Peyer's patch (tissue), 4 donors: ENCODE data around the gene ATP6V1G1. TPM values are rescaled to one million over a fixed set of nuclear protein-coding genes. Genes with fewer than 3 reads are reported as not detected.

Experiments
- DNase-seq, 3 donors: peaks; one replicate each; pipeline ENCODE4 v3.0.0-alpha.2; 2017 to 2019
- H3K27ac ChIP-seq, 4 donors: fragments of 200-600 bp; sonication (generic); one replicate each; pipeline ENCODE4 v1.5.1; 2016 to 2019
- H3K27me3 ChIP-seq, 2 donors: fragments of 200-600 bp; sonication (generic); one replicate each; pipeline ENCODE4 v1.5.1; 2019
- H3K36me3 ChIP-seq, 3 donors: fragments of 200-600 bp; sonication (generic); one replicate each; pipeline ENCODE4 v1.5.1; 2016 to 2019
- H3K4me1 ChIP-seq, 4 donors: fragments of 200-600 bp; sonication (generic); one replicate each; pipeline ENCODE4 v1.5.1; 2016 to 2019
- H3K4me3 ChIP-seq, 4 donors: fragments of 200-600 bp; sonication (generic); 1 replicate in 3 of 4; 2 replicates in 1 of 4; pipeline ENCODE4 v1.5.1; 2016 to 2019; ENCODE audit warnings: mild to moderate bottlenecking in 1 of 4
- H3K9me3 ChIP-seq, 4 donors: fragments of 200-600 bp; sonication (generic); one replicate each; pipeline ENCODE4 v1.5.1; 2016 to 2019; ENCODE audit warnings: mild to moderate bottlenecking in 1 of 4
- POLR2A ChIP-seq, 2 donors: fragments of 450-650 bp; IDR thresholded peaks; one replicate each; pipeline ENCODE4 v1.5.1; 2017; ENCODE audit warnings: antibody characterized with exemption in 2 of 2, mild to moderate bottlenecking in 2 of 2, moderate library complexity in 2 of 2
- total RNA-seq, 4 donors: library from RNA; depleted of rRNA; stranded (reverse); fragments of >200 nt; gene quantifications; one replicate each; pipeline ENCODE4 v1.1.0, GENCODE V29; 2016
- TF ChIP-seq, protein P1 (sequence below), 6 experiments: fragments of 450-650 bp in 4 of 6; fragments of 200-600 bp in 2 of 6; sonication (generic) in 1 of 6; IDR thresholded peaks; one replicate each; pipeline ENCODE4 v1.5.1; 2017 to 2019; ENCODE audit warnings: antibody characterized with exemption in 6 of 6, mild to moderate bottlenecking in 3 of 6, moderate library complexity in 1 of 6

ATP6V1G1 gene
- total RNA-seq, 4 donors from 2014 or later: 84.3 to 166 (median 107) TPM

DNA sequence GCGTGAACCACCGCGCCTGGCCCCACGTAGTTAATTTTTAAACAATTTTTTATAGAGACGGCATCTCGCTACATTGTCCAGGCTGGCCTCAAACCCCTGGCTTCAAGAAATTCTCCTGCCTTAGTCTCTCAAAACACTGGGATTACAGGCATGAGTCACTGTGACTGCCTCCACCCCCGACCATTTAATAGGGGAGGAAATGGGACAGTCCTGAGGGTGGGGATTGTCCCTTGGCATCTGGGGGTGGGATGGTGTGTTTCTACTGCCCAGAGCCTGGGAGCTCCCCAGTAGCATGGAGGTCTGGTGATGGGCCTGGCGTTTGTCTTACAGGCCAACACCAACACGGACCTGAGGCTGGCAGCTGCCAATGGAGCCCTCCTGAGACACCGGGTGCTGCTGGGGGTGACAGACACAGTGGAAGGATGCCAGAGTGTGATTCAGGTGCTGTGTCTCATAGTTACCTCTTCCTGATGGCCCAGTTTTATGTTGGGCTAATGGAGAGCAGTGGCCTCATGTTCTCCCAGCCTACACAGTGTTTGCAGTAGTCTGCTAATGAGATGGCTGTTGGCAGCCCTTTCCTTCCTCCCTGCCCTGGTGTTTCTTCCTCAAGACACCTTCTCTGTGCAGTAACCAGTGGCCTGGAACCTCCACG is 46.0 kb downstream of the ATP6V1G1 start:
- H3K9me3 ChIP-seq: no peaks in the 10 kb centered on the region
- H3K27me3 ChIP-seq: no peaks in the 10 kb centered on the region
- H3K27ac ChIP-seq: no peak overlapping the region
- DNase-seq: no peak
- H3K36me3 ChIP-seq: peaks cover 0 to 73% (median 0%) of the 10 kb centered on the region in 3 donors
- H3K4me1 ChIP-seq: no peaks in the 10 kb centered on the region
- no peak overlapping the region for H3K4me3 ChIP-seq
- TF ChIP-seq POLR2A (IDR thresholded peaks at IDR 0.05): no peak
- TF ChIP-seq, protein P1, sequence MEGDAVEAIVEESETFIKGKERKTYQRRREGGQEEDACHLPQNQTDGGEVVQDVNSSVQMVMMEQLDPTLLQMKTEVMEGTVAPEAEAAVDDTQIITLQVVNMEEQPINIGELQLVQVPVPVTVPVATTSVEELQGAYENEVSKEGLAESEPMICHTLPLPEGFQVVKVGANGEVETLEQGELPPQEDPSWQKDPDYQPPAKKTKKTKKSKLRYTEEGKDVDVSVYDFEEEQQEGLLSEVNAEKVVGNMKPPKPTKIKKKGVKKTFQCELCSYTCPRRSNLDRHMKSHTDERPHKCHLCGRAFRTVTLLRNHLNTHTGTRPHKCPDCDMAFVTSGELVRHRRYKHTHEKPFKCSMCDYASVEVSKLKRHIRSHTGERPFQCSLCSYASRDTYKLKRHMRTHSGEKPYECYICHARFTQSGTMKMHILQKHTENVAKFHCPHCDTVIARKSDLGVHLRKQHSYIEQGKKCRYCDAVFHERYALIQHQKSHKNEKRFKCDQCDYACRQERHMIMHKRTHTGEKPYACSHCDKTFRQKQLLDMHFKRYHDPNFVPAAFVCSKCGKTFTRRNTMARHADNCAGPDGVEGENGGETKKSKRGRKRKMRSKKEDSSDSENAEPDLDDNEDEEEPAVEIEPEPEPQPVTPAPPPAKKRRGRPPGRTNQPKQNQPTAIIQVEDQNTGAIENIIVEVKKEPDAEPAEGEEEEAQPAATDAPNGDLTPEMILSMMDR (IDR thresholded peaks at IDR 0.05): no peak

DNA sequence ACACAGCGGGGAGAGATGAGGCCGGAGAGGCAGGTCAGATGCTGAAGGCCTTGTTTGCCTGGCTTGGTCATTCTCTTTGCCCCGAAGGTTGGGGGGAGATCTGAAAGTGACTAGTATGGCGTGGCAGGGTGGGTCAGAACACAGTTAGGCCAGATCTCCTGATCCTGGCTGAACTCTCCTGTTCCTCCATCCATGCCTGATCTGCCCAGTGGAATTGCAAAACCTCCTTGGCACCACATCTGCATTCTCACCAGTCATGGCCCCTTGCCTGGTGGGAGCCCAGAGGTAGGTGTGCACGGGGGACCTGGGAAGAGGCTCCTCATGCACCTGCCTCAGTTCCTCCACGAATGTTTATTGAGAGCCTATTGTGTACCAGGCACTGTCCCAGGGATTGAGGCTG is 46.8 kb downstream of the ATP6V1G1 start:
- H3K36me3 ChIP-seq: peaks cover 0 to 70% (median 0%) of the 10 kb centered on the region in 3 donors

DNA sequence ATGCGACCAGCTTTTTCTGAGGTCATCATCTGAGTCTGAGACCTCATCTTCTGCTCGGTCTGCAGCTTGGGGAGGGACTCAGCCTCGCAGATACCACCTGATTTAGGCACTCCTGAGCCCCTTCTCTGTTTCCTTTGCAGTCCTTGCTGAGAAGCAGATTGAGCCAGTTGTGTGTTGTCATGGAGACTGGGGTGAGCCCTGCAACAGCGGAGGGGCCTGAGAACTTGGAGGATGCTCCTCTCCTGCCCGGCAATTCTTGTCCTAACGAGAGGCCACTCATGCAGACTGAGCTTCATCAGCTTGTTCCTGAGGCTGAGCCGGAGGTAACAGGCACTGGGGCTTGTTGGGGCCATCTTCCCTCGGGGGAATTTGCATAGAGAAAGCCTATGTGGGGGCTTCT is 50.8 kb downstream of the ATP6V1G1 start:
- no peaks in the 10 kb centered on the region for H3K9me3 ChIP-seq
- H3K4me3 ChIP-seq: no peak overlapping the region
- no peaks in the 10 kb centered on the region for H3K27me3 ChIP-seq
- H3K27ac ChIP-seq: no peak overlapping the region
- TF ChIP-seq, protein P1 (IDR thresholded peaks at IDR 0.05): no peak
- TF ChIP-seq POLR2A (IDR thresholded peaks at IDR 0.05): no peak
- no peaks in the 10 kb centered on the region for H3K4me1 ChIP-seq
- DNase-seq: no peak
- H3K36me3 ChIP-seq: peaks cover 0 to 54% (median 0%) of the 10 kb centered on the region in 3 donors

More for the DNA sequence above, 46.8 kb downstream of the ATP6V1G1 start:
- DNase-seq: no peak
- Histone ChIP-seq H3K9me3 (no peaks in the 10 kb centered on the region), H3K27ac (no peak overlapping the region), H3K27me3 (no peaks in the 10 kb centered on the region), H3K4me3 (no peak overlapping the region), H3K4me1 (no peaks in the 10 kb centered on the region)
- no peak for TF ChIP-seq POLR2A (IDR thresholded peaks at IDR 0.05)
- TF ChIP-seq, protein P1 (IDR thresholded peaks at IDR 0.05): no peak

DNA sequence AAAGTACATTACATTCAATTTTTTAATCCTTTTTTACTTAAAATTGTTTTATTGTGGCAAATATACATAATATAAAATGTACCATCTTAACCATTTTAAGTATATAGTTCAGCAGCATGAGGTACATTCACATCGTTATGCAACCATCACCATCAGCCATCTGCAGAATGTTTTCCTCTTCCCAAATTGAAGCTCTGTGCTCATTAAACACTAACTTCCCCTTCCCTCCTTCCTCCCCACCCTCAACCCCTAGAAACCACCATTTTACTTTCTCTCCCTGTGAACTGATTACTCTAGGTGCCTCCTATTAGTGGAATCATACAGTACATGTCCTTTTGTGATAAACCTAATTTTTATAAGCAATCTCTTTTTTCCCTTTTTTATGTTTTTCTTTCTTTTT is 54.4 kb downstream of the ATP6V1G1 start:
- H3K27ac ChIP-seq: no peak overlapping the region
- H3K36me3 ChIP-seq: peaks cover 0 to 51% (median 0%) of the 10 kb centered on the region in 3 donors
- H3K9me3 ChIP-seq: no peaks in the 10 kb centered on the region
- H3K27me3 ChIP-seq: no peaks in the 10 kb centered on the region
- TF ChIP-seq, protein P1 (IDR thresholded peaks at IDR 0.05): no peak
- no peak for TF ChIP-seq POLR2A (IDR thresholded peaks at IDR 0.05)
- H3K4me1 ChIP-seq: no peaks in the 10 kb centered on the region
- peak in 1 of 3 donors; percentile 6 for DNase-seq
- no peak overlapping the region for H3K4me3 ChIP-seq

DNA sequence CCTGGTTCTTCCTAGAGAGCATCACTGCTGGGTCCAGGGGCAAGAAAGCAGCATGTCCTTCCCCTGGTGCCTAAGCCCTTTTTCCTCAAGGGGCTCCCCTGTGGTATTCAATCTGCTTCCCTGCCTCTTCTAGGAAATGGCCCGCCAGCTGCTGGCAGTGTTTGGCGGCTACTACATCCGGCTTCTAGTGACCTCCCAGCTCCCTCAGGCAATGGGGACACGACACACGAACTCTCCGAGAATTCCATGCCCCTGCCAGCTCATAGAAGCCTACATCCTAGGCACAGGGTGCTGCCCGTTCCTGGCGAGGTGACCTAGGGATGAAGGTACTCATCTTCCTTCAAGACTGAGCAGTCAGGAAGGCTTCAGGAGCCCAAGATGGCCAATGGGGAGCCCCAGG is 55.4 kb downstream of the ATP6V1G1 start:
- no peak overlapping the region for H3K27ac ChIP-seq
- H3K4me3 ChIP-seq: no peak overlapping the region
- H3K27me3 ChIP-seq: no peaks in the 10 kb centered on the region
- H3K36me3 ChIP-seq: peaks cover 0 to 47% (median 0%) of the 10 kb centered on the region in 3 donors
- TF ChIP-seq, protein P1 (IDR thresholded peaks at IDR 0.05): no peak
- no peak for TF ChIP-seq POLR2A (IDR thresholded peaks at IDR 0.05)
- no peaks in the 10 kb centered on the region for H3K9me3 ChIP-seq
- no peaks in the 10 kb centered on the region for H3K4me1 ChIP-seq
- peak in 1 of 3 donors; percentile 31 for DNase-seq
